ENCODE measurements around the gene ETFB.

Gene ETFB

DNA sequence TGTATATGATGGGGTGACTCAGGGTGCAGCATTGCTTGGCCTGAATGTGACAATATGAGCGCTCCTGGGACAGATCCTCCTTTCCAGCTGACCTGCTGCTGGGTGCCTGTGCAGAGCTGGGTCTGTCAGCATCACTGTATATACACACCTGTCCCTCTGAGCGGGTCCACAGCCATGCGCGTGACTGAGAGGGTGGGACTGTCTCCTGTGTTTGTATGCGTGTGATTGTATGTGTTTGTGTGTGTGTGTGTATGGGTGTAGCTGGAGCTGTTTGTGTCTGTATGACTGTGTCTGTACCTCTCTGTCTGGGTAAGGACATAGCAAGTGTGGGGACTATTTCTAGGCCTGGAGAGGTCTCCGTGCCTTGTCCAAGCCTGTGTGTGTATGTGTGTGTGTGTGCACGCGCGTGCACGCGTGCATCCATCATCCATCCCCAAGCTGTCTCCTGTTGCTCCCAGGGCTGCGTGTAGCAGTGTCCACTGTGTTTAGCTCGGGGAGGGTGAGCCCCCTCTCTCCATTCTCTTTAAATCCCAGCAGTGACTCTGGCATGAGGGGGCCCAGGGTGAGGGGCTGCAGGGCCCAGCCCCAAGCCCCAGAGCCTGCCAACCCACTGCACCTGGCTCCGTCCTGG is 46.4 kb downstream of the ETFB start:
- no peak for DNase-seq (ENCODE audit: extremely low read depth, low read depth)

DNA sequence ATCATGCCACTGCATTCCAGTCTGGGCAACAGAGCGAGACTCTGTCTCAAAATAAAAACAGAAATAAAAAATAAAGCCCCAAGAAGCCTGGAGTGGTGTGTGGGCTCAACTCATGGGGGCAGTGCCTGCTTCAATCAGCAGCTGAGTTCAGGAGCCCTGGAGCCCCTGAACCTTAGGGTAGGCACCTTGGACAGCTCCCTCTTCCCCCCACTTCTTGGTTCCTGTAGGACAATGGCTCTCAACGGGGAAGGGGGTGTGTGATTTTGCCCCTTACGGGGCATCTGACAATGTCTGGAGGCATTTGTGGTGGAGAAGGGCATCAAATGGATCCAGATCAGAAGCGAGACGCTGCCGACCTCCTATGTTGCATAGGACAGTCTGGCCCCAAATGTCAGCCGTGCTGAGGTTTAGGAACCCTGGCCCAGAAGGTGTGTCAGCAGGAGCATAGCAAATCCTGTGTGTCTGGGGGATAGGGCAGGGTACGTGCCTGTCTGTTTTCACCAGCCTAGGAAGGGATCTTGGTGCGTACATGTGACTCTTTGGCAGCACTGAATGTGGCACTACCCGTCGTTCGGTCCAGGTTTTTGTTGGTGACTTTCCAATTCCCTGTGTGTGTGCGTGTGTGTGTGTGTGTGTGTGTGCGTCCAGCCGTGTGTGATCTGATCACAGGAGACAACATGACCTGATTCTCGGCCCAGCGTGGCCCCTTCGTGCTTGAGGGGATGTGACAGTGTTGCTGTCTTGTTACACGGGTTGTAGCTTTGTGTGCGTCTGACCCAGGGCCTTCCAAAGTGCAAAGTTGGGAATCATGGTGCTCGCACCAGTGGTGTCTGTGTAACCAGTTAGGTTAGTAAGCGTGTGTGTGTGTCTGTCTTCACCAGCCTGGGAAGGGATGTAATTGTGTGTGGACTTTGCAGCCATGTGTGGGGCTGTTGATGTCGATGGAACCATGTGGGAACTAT is 47.2 kb downstream of the ETFB start:
- no peak for DNase-seq (ENCODE audit: extremely low read depth, low read depth)
- TF ChIP-seq, protein P1, sequence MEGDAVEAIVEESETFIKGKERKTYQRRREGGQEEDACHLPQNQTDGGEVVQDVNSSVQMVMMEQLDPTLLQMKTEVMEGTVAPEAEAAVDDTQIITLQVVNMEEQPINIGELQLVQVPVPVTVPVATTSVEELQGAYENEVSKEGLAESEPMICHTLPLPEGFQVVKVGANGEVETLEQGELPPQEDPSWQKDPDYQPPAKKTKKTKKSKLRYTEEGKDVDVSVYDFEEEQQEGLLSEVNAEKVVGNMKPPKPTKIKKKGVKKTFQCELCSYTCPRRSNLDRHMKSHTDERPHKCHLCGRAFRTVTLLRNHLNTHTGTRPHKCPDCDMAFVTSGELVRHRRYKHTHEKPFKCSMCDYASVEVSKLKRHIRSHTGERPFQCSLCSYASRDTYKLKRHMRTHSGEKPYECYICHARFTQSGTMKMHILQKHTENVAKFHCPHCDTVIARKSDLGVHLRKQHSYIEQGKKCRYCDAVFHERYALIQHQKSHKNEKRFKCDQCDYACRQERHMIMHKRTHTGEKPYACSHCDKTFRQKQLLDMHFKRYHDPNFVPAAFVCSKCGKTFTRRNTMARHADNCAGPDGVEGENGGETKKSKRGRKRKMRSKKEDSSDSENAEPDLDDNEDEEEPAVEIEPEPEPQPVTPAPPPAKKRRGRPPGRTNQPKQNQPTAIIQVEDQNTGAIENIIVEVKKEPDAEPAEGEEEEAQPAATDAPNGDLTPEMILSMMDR (IDR thresholded peaks at IDR 0.05; ENCODE audit: low read depth, low read length) = no peak

More for the DNA sequence above, 46.4 kb downstream of the ETFB start:
- TF ChIP-seq, protein P1 (IDR thresholded peaks at IDR 0.05; ENCODE audit: low read depth, low read length) = no peak

DNA sequence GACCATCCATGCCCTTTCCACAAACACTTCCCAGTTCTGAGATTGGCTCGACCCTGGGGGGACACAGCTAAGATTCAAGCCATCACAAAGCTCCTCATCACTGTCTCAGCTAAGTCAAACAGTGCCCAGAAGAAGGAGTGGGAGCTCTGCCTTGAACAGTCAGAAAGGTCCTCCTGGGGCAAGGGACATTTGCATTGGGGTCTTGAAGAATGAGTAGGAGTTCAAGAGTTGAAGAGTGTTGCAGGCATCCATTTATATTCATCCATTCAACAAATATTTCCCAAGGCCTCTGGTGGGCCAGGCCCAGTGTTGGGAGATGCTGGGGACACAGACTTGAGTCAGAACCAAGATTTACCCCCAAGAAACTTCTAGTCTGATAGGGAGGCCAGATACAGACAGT is 48.2 kb downstream of the ETFB start:
- TF ChIP-seq, protein P1 (IDR thresholded peaks at IDR 0.05; ENCODE audit: low read depth, low read length) = no peak
- no peak for DNase-seq (ENCODE audit: extremely low read depth, low read depth)

DNA sequence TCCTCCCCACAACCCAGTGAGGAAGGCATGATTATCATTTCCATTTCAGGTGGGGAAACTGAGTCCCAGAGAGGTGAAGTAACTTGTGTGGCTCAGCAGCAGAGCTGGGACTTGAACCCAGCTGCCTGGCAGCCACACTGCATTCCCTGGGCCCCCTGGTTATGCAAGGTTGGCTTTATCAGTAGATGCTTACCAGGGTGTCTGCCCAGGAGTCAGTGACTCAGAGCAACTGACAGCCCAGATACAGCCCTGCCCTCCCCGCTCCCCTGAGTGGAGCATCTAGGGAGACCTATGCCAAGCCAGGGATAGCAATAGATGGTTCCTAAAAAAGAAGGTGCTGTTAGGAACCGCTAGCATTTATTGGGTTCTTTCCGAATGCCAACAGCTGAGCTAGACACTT is 48.8 kb downstream of the ETFB start:
- no peak for DNase-seq (ENCODE audit: extremely low read depth, low read depth)
- TF ChIP-seq, protein P1 (IDR thresholded peaks at IDR 0.05; ENCODE audit: low read depth, low read length) = no peak

DNA sequence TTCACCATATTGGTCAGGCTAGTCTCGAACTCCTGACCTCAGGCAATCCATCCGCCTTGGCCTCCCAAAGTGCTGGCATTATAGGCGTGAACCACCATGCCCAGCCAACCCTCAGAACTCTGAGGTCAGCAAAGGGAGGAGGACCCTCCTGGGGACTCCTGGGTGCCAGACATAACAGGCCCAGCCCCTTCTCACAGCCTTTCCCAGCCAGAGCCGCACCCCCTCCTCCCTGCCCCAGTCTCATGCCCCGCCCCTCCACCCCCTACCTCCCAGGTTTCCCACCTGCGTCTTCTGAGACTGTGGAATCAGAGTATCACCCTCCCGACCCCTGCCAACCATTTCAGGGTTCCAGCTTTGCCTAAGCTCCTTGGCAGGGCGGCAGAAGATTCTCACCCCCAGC is 49.5 kb downstream of the ETFB start:
- TF ChIP-seq, protein P1 (IDR thresholded peaks at IDR 0.05; ENCODE audit: low read depth, low read length) = no peak

DNA sequence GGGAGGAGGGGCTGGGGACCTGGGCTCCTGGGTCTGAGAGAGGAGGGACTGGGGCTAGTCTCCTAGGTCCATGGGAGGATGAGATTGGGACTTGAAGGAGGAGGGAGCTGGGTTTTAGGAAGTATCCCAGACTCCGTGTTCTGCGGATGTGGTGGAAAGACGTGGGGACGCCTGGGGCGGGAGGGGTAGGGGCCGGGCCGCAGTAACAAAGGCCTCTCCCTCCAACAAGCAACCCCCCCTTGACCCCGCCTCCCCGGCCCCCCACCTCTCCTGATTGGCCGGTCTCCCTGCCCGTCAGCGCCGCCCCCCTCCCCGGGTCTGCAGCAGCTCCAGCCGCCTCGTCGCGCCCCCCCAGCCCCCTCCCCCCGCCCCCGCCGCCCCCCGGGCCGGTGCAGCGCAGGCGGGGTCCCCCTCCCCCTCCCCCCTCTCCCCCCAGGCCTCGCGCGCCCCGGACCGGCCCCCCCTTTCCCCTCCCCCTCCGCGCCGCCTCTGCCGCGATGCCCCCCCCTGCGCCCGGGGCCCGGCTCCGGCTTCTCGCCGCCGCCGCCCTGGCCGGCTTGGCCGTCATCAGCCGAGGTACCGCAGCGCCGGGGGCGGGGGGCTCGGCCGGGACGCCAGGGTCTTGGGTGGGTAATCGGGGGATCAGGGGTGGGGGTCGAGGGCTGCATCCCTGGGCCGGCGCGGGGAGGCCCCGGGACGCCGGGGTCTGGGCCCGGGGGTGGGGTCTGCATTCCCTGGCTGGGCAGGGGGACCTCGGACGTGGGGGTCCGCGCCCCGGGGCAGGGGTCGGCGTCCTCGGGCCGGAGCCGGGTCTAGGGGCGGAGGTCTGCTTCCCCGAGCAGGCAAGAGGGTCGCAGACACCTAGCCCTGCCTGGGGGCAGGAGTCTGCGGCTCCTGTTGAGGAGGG is 54.6 kb downstream of the ETFB start, which contains the start of gene IGLON5:
IGLON5 (plus strand) TSS at position 294 of the 907 bp plus-strand sequence; CDS start at position 498, 204 bp downstream.
- TF ChIP-seq, protein P1 (IDR thresholded peaks at IDR 0.05; ENCODE audit: low read depth, low read length) = no peak
- no peak for DNase-seq (ENCODE audit: extremely low read depth, low read depth)

More for the DNA sequence above, 49.5 kb downstream of the ETFB start:
- DNase-seq (ENCODE audit: extremely low read depth, low read depth) = no peak
